ENCODE data around the gene NTMT1. TPM values are rescaled to one million over a fixed set of nuclear protein-coding genes. Genes with fewer than 3 reads are reported as not detected.
A peak's percentile ranks its signal among the peaks of the same experiment; 100 is the strongest.

The NTMT1 gene
- polyA plus RNA-seq, 3 donors: 16.0 to 43.9 (median 28.2) TPM

DNA sequence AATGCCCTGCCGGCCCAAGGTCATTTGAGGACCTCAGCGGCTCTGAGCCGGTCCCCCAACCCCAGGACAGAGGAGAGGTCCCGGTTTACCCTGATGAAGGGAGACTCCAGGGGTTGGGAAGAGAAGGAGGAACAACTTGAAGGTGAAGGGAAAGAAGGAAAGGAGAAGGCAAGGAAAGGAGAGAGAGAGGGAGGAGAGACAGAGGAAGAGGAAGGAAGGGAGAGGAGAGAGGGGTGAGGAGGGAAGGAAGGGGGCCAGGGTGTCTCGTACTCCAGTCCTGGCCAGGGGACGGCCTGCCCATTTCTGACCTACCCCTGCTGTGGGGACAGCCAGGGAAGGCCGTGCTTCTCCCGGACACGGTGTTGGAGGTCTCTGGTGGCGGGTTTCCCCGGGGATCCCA lies 41.4 kb downstream of the NTMT1 start:
- WGBS (ENCODE audit: insufficient coverage): 89% methylated on average over 11 of the region's 11 CpGs
- peaks cover 8% of the 10 kb centered on the region for H3K4me1 Mint-ChIP-seq
- DNase-seq: no peak
- Histone ChIP-seq H4K20me1 (ENCODE audit: insufficient read depth, low read length) (no peaks in the 10 kb centered on the region), H3K9ac (ENCODE audit: insufficient read depth, low read length, poor library complexity, severe bottlenecking) (no peak overlapping the region), H3K27ac (ENCODE audit: low read depth in 1 of 2, low read length in 2 of 2) (no peak overlapping the region), H3K9me3 (replicated peaks in 1 of 2; ENCODE audit: control insufficient read depth in 1 of 2, insufficient read depth in 1 of 2, low read length in 2 of 2) (no peaks in the 10 kb centered on the region), H2AFZ (ENCODE audit: insufficient read depth, low read depth, low read length, poor library complexity, severe bottlenecking) (no peak overlapping the region), H3K4me1 (ENCODE audit: control insufficient read depth in 1 of 2, insufficient read depth in 2 of 2, low read length in 2 of 2) (peaks cover 0 to 5% of the 10 kb centered on the region in 2 donors), H3K36me3 (replicated peaks in 1 of 2; ENCODE audit: control insufficient read depth in 1 of 2, insufficient read depth in 2 of 2, low read length in 2 of 2) (no peaks in the 10 kb centered on the region), H3K4me2 (replicated peaks; ENCODE audit: extremely low read depth, low read length, poor library complexity, severe bottlenecking) (no peak overlapping the region), H3K27me3 (ENCODE audit: control insufficient read depth in 2 of 2, insufficient read depth in 2 of 2, low read length in 2 of 2) (peaks cover 11 to 39% of the 10 kb centered on the region in 2 donors), H3K4me3 (replicated peaks in 1 of 3; ENCODE audit: low read depth in 2 of 3, low read length in 3 of 3) (no peak overlapping the region), H3K79me2 (ENCODE audit: insufficient read depth, low read length) (no peaks in the 10 kb centered on the region)
- H3K9me3 Mint-ChIP-seq: peaks cover 0 to 15% (median 2%) of the 10 kb centered on the region in 7 donors
- no peak overlapping the region for H3K27ac Mint-ChIP-seq
- H3K36me3 Mint-ChIP-seq: no peaks in the 10 kb centered on the region
- intact Hi-C loops (cut with micrococcal nuclease): no loop called here
- TF ChIP-seq, protein P1, sequence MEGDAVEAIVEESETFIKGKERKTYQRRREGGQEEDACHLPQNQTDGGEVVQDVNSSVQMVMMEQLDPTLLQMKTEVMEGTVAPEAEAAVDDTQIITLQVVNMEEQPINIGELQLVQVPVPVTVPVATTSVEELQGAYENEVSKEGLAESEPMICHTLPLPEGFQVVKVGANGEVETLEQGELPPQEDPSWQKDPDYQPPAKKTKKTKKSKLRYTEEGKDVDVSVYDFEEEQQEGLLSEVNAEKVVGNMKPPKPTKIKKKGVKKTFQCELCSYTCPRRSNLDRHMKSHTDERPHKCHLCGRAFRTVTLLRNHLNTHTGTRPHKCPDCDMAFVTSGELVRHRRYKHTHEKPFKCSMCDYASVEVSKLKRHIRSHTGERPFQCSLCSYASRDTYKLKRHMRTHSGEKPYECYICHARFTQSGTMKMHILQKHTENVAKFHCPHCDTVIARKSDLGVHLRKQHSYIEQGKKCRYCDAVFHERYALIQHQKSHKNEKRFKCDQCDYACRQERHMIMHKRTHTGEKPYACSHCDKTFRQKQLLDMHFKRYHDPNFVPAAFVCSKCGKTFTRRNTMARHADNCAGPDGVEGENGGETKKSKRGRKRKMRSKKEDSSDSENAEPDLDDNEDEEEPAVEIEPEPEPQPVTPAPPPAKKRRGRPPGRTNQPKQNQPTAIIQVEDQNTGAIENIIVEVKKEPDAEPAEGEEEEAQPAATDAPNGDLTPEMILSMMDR (IDR thresholded peaks at IDR 0.05): no peak
- peaks cover 43 to 76% (median 61%) of the 10 kb centered on the region in 3 donors for H3K27me3 Mint-ChIP-seq (ENCODE audit: low read depth in 3 of 3)
- H3K4me3 Mint-ChIP-seq: peak overlapping the region in 1 of 2 donors; percentile 44

DNA sequence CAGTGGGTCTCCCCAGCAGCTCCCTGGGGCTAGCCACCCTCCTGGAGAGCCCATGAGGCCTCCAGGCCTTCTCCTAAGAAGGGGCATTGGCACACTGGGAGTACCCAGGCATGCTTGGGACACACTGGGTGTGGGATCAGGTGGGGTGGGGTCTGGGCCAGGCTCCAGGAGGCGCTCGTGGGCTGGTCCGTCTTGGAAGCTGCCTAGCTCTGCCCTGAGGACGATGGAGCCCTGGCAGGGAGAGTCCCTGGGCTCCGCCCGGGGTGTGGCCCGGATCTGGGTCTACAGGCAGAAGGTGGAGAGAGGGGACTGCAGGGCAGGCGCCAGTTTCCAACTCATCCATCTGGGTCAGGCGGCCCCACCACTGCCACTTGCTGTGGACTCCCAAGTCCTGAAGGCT lies 41.9 kb downstream of the NTMT1 start:
- H2AFZ ChIP-seq (ENCODE audit: insufficient read depth, low read depth, low read length, poor library complexity, severe bottlenecking): no peak overlapping the region
- Mint-ChIP-seq H3K27me3 (ENCODE audit: low read depth in 3 of 3) (peaks cover 38 to 71% (median 63%) of the 10 kb centered on the region in 3 donors), H3K36me3 (no peaks in the 10 kb centered on the region), H3K9me3 (peaks cover 0 to 15% (median 2%) of the 10 kb centered on the region in 7 donors), H3K4me3 (no peak overlapping the region), H3K27ac (no peak overlapping the region), H3K4me1 (peaks cover 8% of the 10 kb centered on the region)
- WGBS (ENCODE audit: insufficient coverage): 94% methylated on average over 6 of the region's 9 CpGs
- H3K27me3 ChIP-seq (ENCODE audit: control insufficient read depth in 2 of 2, insufficient read depth in 2 of 2, low read length in 2 of 2): peaks cover 11 to 37% of the 10 kb centered on the region in 2 donors
- no peak overlapping the region for H3K27ac ChIP-seq (ENCODE audit: low read depth in 1 of 2, low read length in 2 of 2)
- H3K4me2 ChIP-seq (replicated peaks; ENCODE audit: extremely low read depth, low read length, poor library complexity, severe bottlenecking): no peak overlapping the region
- H3K4me3 ChIP-seq (replicated peaks in 1 of 3; ENCODE audit: low read depth in 2 of 3, low read length in 3 of 3): no peak overlapping the region
- DNase-seq: no peak
- H3K9me3 ChIP-seq (replicated peaks in 1 of 2; ENCODE audit: control insufficient read depth in 1 of 2, insufficient read depth in 1 of 2, low read length in 2 of 2): no peaks in the 10 kb centered on the region
- TF ChIP-seq, protein P1 (IDR thresholded peaks at IDR 0.05): no peak
- intact Hi-C loops (cut with micrococcal nuclease): no loop called here
- H4K20me1 ChIP-seq (ENCODE audit: insufficient read depth, low read length): no peaks in the 10 kb centered on the region
- H3K4me1 ChIP-seq (ENCODE audit: control insufficient read depth in 1 of 2, insufficient read depth in 2 of 2, low read length in 2 of 2): peaks cover 0 to 5% of the 10 kb centered on the region in 2 donors
- H3K9ac ChIP-seq (ENCODE audit: insufficient read depth, low read length, poor library complexity, severe bottlenecking): no peak overlapping the region
- no peaks in the 10 kb centered on the region for H3K36me3 ChIP-seq (replicated peaks in 1 of 2; ENCODE audit: control insufficient read depth in 1 of 2, insufficient read depth in 2 of 2, low read length in 2 of 2)
- H3K79me2 ChIP-seq (ENCODE audit: insufficient read depth, low read length): no peaks in the 10 kb centered on the region
